HG02870 (cell line): ENCODE data around the gene DOCK4.
A peak's percentile ranks its signal among the peaks of the same experiment; 100 is the strongest.

Experiments used
- ATAC-seq: cut with Tn5 transposase; IDR thresholded peaks from one replicate; pipeline ENCODE4 v1.9.1; 2021; ENCODE audit warnings: mild to moderate bottlenecking, moderate library complexity; ENCODE audit not compliant: unreplicated experiment

The DOCK4 gene

GRCh38 chr7:112215787-112216186, 9.6 kb upstream of the DOCK4 start:
- ATAC-seq, result no peak

GRCh38 chr7:112214883-112215282, 8.7 kb upstream of the DOCK4 start:
- no peak for ATAC-seq

DNA sequence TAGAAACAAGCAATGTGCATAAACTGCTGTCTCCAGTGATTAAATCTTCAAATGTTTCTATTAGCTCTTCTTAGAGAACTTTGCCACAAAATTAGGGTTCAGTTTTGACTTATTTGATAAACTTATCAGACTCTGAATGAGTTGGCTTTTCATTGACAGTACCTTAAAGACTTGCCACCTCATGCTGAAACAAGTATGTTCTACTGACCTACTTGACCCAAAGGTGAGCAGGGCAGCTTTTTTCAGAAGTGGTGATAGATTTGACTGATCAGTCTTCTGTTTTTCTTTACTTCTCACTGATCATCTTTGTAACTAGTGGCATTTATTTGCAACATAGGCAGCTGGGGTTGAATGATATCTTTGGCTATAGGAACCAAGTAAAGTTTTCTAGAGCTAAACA, 8.1 kb upstream of the DOCK4 start:
- no peak for ATAC-seq

GRCh38 chr7:112213735-112214134, 7.5 kb upstream of the DOCK4 start:
- ATAC-seq, result no peak

GRCh38 chr7:112212571-112212970, 6.4 kb upstream of the DOCK4 start:
- no peak for ATAC-seq

GRCh38 chr7:112211348-112211907, 5.2 kb upstream of the DOCK4 start:
- no peak for ATAC-seq

DNA sequence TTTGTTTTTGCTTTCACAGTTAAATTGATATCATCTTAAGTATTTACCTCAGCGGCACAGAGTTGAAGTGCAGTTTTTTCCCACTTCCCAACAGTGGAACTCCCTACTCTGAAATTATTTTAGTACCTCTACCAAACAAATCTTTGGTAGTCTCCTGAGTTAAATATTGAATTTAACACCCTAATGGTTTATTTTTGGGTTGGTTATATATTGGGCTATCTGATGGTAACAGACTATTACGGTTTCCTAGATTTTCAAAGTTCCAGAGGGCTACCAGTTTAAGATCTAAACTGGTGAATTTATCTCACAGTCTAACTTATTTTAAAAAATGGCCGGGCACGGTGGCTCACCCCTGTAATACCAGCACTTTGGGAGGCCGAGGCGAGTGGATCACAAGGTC, 1.6 kb upstream of the DOCK4 start:
- ATAC-seq, result no peak

DNA sequence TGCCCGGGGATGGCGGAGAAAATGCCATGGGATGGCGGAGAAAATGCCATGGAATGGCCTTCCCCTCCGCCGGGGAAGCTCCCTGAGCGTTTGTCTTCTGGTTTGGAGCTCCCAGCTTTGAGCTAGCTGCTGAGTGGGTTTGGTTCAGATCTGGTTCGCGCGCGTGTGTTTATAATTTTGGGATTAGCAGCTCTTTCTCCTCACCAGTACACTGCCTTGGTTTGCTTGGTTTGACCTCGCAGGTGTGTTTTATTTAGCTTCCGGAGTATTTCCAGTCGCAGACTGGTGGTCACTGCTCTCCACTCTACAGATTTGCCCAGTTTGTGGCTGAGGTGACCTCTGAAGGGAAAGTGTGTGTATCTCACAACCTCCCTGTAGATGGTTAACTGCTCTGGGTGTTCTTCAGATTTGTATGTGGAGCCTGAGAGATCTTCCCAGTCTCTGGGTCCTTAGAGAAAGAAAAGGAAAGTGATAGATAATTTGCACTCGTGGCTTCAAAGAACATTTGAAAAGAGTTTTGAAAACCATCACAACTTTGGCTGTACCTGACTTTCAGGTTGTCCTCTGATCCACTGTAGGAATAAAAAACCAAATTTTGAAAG, 893 bp upstream of the DOCK4 start:
- no peak for ATAC-seq

DNA sequence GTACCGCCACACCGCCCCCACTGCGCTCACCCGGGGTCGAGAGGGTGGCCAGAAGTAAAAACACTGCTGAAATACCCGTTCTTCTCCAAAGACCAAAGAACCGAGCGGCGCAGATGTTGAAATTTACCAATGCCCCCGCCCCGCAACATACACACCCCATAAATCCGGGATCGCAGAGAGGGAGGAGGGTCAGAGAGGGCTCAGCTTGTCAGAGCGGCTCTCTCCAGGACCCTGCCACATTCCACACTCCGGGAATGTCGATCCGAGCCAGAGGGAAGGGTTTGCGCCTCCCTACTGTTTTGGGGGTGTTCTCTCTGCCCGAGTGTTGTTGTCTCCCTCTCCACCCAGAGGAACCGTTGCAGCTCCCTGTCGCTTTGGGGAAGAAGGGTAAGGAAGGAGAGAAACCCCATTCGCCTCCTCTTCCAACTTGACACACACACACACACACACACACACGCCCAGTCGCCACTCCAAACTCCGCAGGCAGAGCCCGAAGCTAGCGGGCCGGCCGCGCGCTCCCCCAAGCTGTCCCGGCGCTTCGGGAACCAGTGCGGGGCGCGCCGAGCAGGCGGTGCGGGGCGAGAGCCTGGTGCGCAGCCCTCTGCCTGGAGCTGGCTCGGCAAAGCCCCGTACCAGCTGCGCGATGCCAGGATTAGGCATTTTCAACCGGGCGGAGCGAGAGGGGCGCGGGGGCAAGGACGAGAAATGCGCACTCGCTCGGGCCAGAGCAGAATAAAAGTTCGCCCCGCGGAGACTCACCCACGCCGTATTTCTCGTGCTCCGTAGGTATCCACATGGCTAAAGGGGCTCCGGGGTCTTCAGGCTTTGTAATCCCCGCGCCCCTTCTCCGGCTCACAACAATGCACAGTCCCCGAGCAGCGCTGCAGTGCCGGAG, 609 bp downstream of the DOCK4 start:
- peak; percentile 3 for ATAC-seq

DNA sequence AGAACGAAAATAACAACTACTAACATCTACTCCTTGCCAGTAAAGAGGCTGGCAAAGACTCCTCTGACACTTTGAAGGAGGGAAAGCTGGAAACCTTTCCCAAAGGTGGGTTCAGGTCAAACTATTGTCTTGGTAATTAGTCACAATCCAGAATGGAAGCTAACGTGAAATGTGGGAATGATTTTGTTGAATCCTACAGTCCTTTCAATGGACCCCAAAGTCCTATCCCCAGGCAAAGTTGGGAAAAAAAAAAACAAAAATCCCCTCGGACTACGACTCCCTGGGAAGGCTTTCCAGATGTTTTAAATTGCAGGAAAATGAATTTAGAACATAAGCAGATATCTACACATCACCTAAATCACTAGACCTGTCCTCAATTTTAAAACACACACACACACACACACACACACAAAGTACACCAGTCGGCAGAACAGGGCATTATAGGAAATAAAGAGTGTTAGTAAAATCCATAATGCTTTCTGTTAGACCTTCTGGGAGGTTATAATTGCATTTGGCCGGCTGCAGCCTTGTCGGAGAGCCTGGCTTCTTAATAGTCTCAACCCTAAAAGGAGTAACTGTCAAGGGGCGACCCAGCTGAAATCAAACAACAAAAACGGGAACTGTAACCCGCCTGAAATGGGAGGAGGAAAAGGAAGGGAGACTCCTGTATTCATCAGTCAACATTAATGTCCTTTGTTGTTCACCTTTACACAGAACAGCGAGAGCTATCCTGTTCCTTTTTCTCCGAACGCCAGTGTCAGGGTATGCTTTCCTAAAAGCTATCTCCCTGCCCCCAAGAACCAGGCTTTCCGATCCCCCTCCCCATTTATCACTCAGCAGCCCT, 1.5 kb downstream of the DOCK4 start:
- no peak for ATAC-seq

GRCh38 chr7:112203365-112203739, 2.8 kb downstream of the DOCK4 start:
- no peak for ATAC-seq

- no peak for ATAC-seq
These were observed 3.4 kb downstream of the DOCK4 start for GRCh38 chr7:112202816-112203215.

DNA sequence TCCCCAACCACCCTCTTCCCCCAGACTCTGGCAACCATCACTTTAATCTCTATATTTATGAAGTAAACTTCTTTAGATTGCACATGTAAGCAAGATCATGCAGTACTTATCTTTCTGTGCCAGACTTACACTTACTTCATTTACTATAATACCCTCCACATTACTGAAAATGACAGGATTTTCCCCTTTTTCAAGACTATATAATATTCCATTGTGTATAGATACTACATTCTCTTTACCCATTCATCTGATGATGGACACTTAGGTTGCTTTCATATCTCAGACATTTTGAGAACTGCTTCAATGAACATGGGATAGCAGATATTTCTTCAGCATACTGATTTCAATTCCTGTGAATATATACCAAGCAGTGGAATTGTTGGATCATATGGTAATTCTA, 4.4 kb downstream of the DOCK4 start:
- ATAC-seq, result no peak

GRCh38 chr7:112201411-112201810, 4.8 kb downstream of the DOCK4 start:
- ATAC-seq, result no peak

- ATAC-seq, result no peak
These were observed 6.5 kb downstream of the DOCK4 start for GRCh38 chr7:112199672-112200071.

DNA sequence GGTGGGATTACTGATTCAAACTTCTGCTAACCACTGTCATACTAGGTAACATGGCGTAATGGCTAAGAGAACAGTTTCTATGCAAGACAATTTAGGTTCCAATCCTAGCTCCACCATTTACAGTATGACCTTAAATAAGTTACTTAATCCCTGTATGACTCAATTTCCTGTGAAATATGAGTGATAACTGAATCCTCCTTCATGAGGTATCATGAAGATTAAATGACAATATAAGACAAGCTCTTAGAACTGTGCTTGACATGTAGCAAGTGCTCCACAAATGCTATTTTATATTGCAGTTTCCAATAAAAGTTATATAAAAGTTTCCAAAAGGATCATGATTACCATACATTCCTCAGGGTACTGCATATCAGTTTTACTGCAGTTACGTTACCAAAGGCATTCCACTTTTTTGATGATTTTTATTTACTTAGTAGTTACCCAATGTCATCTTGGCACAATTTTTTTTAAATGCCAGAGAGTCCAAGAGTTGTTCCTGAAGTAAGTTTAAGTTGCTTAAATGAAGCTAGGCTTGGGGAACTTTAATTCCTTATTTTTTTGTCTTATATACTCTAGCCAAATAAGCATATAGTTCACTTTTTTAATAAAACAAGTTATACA, 7.1 kb downstream of the DOCK4 start:
- no peak for ATAC-seq

GRCh38 chr7:112197322-112197721, 8.9 kb downstream of the DOCK4 start:
- no peak for ATAC-seq

- no peak for ATAC-seq
These were observed 10.5 kb downstream of the DOCK4 start for GRCh38 chr7:112195717-112196116.

DNA sequence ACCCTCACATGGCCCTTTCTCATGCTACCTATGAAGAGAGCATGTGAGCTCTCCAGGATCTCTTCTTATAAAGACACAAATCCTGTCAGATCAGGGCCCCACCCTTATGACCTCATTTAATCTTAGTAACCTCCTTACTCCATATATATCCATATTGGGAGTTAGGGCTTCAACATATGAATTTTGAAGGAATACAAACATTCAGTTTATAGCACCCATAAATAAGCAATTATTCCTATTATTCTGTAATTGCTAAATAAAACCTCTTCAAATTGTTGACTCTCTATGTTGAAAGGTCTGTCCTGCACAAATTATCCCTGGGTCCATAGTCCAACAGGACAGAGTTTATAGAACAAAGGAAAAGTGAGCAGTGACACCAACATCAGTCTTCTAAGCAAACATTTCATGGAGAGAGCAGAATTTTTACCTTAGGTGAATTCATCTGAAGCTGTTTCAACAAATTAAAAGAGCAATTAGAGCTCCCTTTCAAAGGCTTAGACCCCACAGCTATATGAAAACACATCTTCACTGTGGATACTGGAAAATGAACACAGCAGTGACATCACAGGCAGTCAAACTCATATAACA, 12.2 kb downstream of the DOCK4 start:
- no peak for ATAC-seq
